ENCODE measurements around the gene MEIG1. TPM values are rescaled to one million over a fixed set of nuclear protein-coding genes. Genes with fewer than 3 reads are reported as not detected.
"Not testable (repeated sequence)": the region's sequence is repeated elsewhere in the genome, so short reads cannot be mapped to it uniquely, and the experiment has no call there.

The MEIG1 gene
- total RNA-seq, 4 donors from 2014 or later, result not detected

- H3K27me3 ChIP-seq, result no peaks in the 10 kb centered on the region
- TF ChIP-seq POLR2AphosphoS5 (IDR thresholded peaks at IDR 0.05) (no peak), POLR2A (IDR thresholded peaks at IDR 0.05) (no peak), CTCF (IDR thresholded peaks at IDR 0.05) (no peak), EP300 (IDR thresholded peaks at IDR 0.05) (no peak)
- no peaks in the 10 kb centered on the region for H3K36me3 ChIP-seq
- H3K4me1 ChIP-seq, result no peaks in the 10 kb centered on the region
- no peak overlapping the region for H3K27ac ChIP-seq
- ATAC-seq, result no peak
- WGBS, 2 donors (ENCODE audit: low coverage in 1 of 2), result 73 to 84% methylated on average over 3 to 6 of the region's 7 CpGs
- no peaks in the 10 kb centered on the region for H3K9me3 ChIP-seq
- H3K4me3 ChIP-seq, result no peak overlapping the region
Observed at GRCh38 chr10:15015451-15015850, 56.3 kb downstream of the MEIG1 start.

GRCh38 chr10:15020966-15021365 is 61.8 kb downstream of the MEIG1 start:
- H3K27ac ChIP-seq, ATAC-seq, H3K4me1 ChIP-seq, H3K36me3 ChIP-seq, H3K27me3 ChIP-seq, H3K9me3 ChIP-seq, H3K4me3 ChIP-seq: not testable (repeated sequence)
- 92 to 93% methylated on average over 1 to 2 of the region's 5 CpGs for WGBS, 2 donors (ENCODE audit: low coverage in 1 of 2)

Other genes starting within 250 kb of the MEIG1 start
- 10 to 100 TPM in 3 of 4 donors, 1 to 10 TPM in 1; 7.3 to 15.6 (median 13.3) TPM for gene FAM107B, start 184.5 kb upstream of the MEIG1 start, total RNA-seq
- 1 to 10 TPM in 2 of 4 donors, under 1 TPM in 1, not detected in 1; 0.81 to 6.7 (median 2.3) TPM for gene CDNF, start 121.4 kb upstream of the MEIG1 start, total RNA-seq
- gene HSPA14, start 121.1 kb upstream of the MEIG1 start, total RNA-seq, result 10 to 100 TPM in 2 of 4 donors, 1 to 10 TPM in 2; 4.8 to 15.1 (median 9.9) TPM
- gene MSANTD7, start 121.1 kb upstream of the MEIG1 start, total RNA-seq, result 10 to 100 TPM in 3 of 4 donors, 1 to 10 TPM in 1; 8.2 to 15.5 (median 11.6) TPM
- gene SUV39H2, start 80.5 kb upstream of the MEIG1 start, total RNA-seq, result 1 to 10 TPM; 4.4 to 6.2 (median 5.1) TPM
- 10 to 100 TPM in 2 of 4 donors, 1 to 10 TPM in 2; 7.7 to 16.8 (median 11.6) TPM for gene DCLRE1C, start 5.3 kb upstream of the MEIG1 start, total RNA-seq
- 10 to 100 TPM in 1 of 4 donors, 1 to 10 TPM in 2, not detected in 1; 1.1 to 14.2 (median 2.2) TPM for gene OLAH, start 84.6 kb downstream of the MEIG1 start, total RNA-seq
- gene ACBD7, start 129.4 kb downstream of the MEIG1 start, total RNA-seq, result not detected
- gene RPP38, start 138.0 kb downstream of the MEIG1 start, total RNA-seq, result 10 to 100 TPM in 3 of 4 donors, 1 to 10 TPM in 1; 9.9 to 23.2 (median 14.9) TPM
- 10 to 100 TPM; 15.7 to 19.4 (median 18.4) TPM for gene NMT2, start 209.3 kb downstream of the MEIG1 start, total RNA-seq